Measurements from ENCODE around the gene NAA25. TPM values are rescaled to one million over a fixed set of nuclear protein-coding genes. Genes with fewer than 3 reads are reported as not detected.

Gene NAA25
- total and polyA plus RNA-seq, 9 of the 15 experiments (the other 6 are each of a cell fraction or from before 2014, with no cell fraction given): 26.6 to 59.6 (median 48.9) TPM

GRCh38 chr12:112105891-112106290 lies 2.7 kb downstream of the NAA25 start:
- H2AFZ ChIP-seq (ENCODE audit: low read depth, low read length): no peak overlapping the region
- intact Hi-C loops (cut with micrococcal nuclease): no loop called here
- whole genome bisulfite sequencing (ENCODE audit: insufficient coverage, low coverage, missing lambda C conversion rate): 67% methylated on average over 3 of the region's 3 CpGs
- no peak for ATAC-seq
- H3K36me3 ChIP-seq (ENCODE audit: control insufficient read depth, insufficient read depth, low read length): peaks cover 58% of the 10 kb centered on the region
- H4K20me1 ChIP-seq (replicated peaks; ENCODE audit: control insufficient read depth, insufficient read depth, low read length): peaks cover 18% of the 10 kb centered on the region; the same call in 1 of the 2 replicates
- peaks cover 28 to 30% of the 10 kb centered on the region in 2 experiments; a peak in 4 of 5 replicates for H3K4me1 ChIP-seq (replicated peaks in 1 of 2; ENCODE audit: control insufficient read depth in 2 of 2, insufficient read depth in 2 of 2, low read length in 2 of 2)
- 0 out of 3 replicates have a peak overlapping the region, but pooled peaks have one; percentile 0 for H3K27ac ChIP-seq (ENCODE audit: extremely low read depth, low read depth, low read length)
- H3K9me3 ChIP-seq (replicated peaks; ENCODE audit: control insufficient read depth, insufficient read depth, low read depth, low read length): no peaks in the 10 kb centered on the region
- ChIA-PET CTCF (ENCODE audit: low intra/inter-chr PET ratio) (no interaction called here), POLR2A (interaction anchor here (0.6 to 4.3 kb wide), 7 partner anchors 8 to 161 kb away, joined by 3 to 24 read pairs (median 5); partner anchors contain the start of gene ERP29)
- peaks cover 82% of the 10 kb centered on the region for H3K79me2 ChIP-seq (ENCODE audit: control insufficient read depth, insufficient read depth, low read length)
- no peak overlapping the region for H3K4me3 ChIP-seq
- H3K9ac ChIP-seq (ENCODE audit: insufficient read depth in 1 of 2, low read depth in 2 of 2, low read length in 2 of 2): peak overlapping the region in 1 of 2 experiments; percentile 10; a peak in 1 of 4 replicates
- no TSS peak for BruUV-seq (replicated peaks)
- H3K27me3 ChIP-seq (ENCODE audit: control insufficient read depth in 2 of 2, insufficient read depth in 2 of 2, low read length in 2 of 2): no peaks in the 10 kb centered on the region
- peak overlapping the region; percentile 23; the same call in 1 of the 2 replicates for H3K4me2 ChIP-seq (ENCODE audit: insufficient read depth, low read length)
- TF ChIP-seq U2AF1 (optimal IDR thresholded peaks at IDR 0.05; ENCODE audit: low read depth, low read length): no peak
- no peak for TF ChIP-seq E2F6 (IDR thresholded peaks at IDR 0.05; ENCODE audit: borderline replicate concordance in 1 of 2, extremely low read depth in 1 of 2, insufficient read depth in 1 of 2, insufficient read length in 1 of 2, low read depth in 1 of 2, low read length in 1 of 2, poor library complexity in 1 of 2, severe bottlenecking in 1 of 2)
- TF ChIP-seq ERF (CRISPR knock-in tag; IDR thresholded peaks at IDR 0.05): no peak
- no peak for TF ChIP-seq ZNF449 (CRISPR knock-in tag; IDR thresholded peaks at IDR 0.05)
- TF ChIP-seq JUNB (CRISPR knock-in tag; conservative IDR thresholded peaks at IDR 0.05): no peak
- no peak for TF ChIP-seq CAMTA2 (CRISPR knock-in tag; conservative IDR thresholded peaks at IDR 0.05)
- TF ChIP-seq SRF (CRISPR knock-in tag; IDR thresholded peaks at IDR 0.05): no peak
- no peak for TF ChIP-seq ZFP30 (CRISPR knock-in tag; IDR thresholded peaks at IDR 0.05; ENCODE audit: borderline replicate concordance)
- TF ChIP-seq USF2 (CRISPR knock-in tag; IDR thresholded peaks at IDR 0.05): no peak
- no peak for TF ChIP-seq EWSR1 (IDR thresholded peaks at IDR 0.05; ENCODE audit: borderline replicate concordance, low read depth, partially characterized antibody)
- DNase-seq (ENCODE audit: extremely low read depth in 1 of 4, low spot score in 3 of 4): no peak
- in situ Hi-C loops (cut with MboI): no loop called here
- no peak for FAIRE-seq
- no peaks in the 10 kb centered on the region for H3K9me1 ChIP-seq (ENCODE audit: control insufficient read depth, insufficient read depth, low read length)
